HG02763 (cell line): ENCODE measurements around the gene FBXO9.
"Not testable (repeated sequence)": the region's sequence is repeated elsewhere in the genome, so short reads cannot be mapped to it uniquely, and the experiment has no call there.

Experiments used
- ATAC-seq: cut with Tn5 transposase; IDR thresholded peaks from one replicate; pipeline ENCODE4 v1.9.1; 2021; ENCODE audit warnings: mild to moderate bottlenecking, moderate library complexity; ENCODE audit not compliant: unreplicated experiment

The FBXO9 gene

DNA sequence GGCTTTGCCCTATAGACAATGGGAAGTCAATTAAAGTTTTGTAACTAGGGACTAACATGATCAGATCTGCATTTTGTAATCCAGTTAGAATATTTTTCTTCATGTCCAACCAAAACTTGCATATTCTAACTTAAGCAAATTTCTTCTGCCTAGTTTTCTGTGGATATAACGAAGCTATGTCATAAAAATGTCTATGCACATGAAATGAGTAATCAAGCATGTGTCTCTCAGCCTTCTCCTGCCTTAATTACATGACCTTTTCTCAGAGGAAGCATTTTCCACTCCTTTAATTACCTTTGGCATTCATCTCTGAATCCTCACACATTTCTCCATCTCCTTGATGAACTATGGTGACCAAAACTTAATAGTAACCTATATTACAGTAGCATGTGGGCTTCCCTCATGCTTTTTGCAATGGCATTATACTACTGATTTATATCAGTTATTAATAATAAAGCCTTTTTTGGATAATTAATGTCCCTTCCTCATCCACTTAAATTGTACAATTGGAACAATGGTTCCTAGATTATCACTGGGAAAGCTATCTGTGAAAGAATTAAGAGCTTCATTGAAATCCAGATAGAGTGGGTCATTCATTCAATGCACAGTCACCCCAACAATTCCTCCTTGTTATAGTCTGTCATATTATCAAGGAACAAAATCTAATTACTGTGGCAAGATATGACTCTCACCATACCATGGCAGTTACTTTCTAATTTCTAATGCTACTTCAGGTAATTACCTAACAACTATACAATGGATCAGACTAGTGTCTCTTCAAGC is 19.1 kb upstream of the FBXO9 start:
- no peak for ATAC-seq

DNA sequence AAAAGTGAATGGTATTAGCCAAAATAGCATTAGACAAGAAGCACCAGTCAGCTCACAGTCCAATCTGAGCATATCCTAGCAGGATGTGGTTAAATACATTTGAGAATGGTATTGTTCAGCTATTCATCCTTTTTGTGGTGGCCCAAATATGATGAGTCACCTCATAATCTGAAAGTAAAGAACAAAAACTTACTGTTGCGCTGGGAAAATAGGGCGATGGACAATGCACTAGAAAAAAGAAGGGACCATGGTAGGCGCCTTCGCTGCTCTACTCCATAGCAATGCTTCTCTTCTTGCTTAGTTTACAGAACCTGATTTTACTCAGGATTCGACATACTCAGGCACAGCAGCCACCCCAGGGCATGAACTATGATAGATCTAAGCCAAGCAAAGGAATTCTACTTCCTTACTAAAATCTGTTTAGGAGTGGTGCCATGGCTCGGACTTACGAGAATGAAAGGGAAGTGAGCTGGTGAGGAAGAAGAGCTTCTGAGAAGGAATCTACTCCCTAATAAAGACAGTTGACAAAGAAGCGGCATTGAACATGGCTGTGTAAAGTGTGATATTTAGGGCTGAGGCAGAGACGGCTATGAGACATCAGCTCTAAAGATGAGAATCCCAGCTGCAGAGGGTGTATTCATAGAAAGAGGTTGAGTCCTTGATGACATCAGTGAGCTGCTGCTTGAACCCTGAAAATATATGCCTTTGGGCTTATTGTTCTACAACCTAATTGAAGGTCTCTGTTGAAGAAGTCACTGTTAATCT is 16.6 kb upstream of the FBXO9 start:
- peak; percentile 66 for ATAC-seq

GRCh38 chr6:53049415-53049814 is 15.8 kb upstream of the FBXO9 start:
- no peak for ATAC-seq

- not testable (repeated sequence) for ATAC-seq
These were observed 13.1 kb upstream of the FBXO9 start for GRCh38 chr6:53052152-53052551.

DNA sequence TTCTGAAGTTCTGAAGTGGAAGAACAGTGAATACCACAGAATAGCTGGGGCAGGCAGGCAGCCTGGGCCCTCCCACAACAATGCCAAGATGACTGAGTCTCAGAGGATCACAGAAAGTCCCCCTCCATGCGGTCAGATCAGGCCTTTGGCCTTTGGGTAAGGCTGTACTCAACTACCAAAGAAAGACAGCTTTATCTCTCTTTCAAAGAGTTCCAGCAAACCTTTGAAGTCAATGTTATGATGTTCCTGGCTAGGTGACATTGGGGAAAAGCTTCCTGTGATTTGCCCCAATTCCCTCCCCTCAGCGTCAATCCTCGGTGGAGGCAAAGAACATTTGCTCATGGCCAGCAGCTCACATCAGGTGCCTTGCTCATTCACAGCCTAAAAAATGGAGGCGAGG is 10.7 kb upstream of the FBXO9 start:
- no peak for ATAC-seq

DNA sequence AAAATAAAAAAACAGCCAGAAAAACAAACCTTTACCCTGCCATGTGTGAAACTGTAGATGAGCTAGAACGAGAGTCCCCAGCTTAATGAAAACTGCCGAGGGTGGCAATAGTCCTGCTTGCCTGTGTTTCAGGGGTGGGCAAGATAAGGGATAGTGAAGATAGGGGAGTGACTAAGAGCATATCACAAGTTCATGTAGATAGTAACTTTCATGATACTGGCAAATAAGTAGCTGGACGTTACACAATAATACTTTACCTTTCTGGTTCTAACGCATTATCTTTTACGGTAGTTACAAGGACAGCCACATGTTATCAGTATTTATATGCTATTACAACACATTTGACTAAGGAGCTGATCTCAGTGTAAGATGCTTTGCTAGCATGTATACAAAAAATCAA is 9.3 kb upstream of the FBXO9 start:
- ATAC-seq = no peak

DNA sequence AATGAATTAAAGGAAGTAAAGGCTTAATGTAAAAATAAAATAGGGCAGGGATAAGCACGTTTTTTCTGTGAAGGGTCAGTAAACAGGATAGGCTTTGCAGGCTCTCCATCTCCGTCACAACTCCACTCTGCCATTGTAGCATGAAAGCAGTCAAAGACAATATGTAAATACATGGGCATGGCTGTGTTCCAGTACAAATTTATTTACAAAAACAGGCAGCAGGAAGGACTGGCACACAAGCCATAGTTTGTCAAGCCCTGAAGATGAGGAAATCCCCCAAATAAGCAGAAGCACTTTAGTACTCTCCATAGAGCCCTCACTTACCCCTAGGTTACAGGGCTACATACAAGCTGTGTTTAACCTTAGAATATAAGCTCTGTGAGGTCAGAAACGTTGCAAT is 8.9 kb upstream of the FBXO9 start:
- ATAC-seq = no peak

- ATAC-seq = no peak
These were observed 6.6 kb upstream of the FBXO9 start for GRCh38 chr6:53058388-53059195.

- ATAC-seq = no peak
These were observed 5.3 kb upstream of the FBXO9 start for GRCh38 chr6:53059648-53060589.

DNA sequence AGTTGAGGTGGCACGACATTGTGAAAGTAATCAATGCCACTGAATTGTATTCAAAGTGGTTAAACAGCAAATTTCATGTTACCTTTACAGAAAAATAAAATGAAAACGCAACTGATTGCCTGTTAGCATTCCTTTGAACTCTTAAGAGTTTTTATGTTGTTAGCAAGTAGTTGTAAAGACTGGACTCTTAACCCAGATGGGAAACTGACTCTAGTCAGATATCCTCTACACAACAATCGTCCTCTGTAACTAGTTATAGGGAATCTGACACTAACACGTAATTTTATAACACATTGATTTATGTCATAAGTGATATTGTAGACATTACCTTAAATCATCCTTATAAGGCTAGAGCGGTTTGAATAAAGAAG is 3.0 kb upstream of the FBXO9 start:
- ATAC-seq = no peak

- not testable (repeated sequence) for ATAC-seq
These were observed 949 bp upstream of the FBXO9 start for GRCh38 chr6:53064255-53064654.

DNA sequence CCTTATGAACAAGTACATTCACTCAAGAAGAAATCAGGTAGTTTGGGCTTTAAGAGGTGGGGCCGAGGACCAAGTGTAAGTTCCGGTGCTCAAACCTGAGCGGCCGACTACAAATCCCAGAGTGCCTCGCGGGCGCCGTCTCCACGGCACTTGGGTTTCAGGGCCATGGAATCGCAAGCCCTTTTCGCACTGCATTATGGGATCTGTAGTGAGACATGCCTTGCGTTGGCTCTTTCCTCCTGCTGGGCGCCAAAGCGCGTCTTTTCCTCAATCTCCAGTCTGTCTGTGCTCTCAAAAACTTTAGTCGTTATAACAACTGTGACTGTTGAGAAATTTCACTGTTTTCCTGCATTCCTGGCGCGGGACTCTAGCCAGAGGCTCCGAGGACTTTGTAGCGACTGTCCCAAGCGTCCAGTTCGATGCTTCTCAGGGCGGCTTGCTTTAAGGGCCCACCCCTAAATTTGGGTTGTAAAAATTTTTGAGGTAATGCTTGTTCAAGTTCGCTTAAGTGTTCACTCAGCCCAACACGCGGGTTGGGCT is 408 bp upstream of the FBXO9 start:
- peak; percentile 78 for ATAC-seq

DNA sequence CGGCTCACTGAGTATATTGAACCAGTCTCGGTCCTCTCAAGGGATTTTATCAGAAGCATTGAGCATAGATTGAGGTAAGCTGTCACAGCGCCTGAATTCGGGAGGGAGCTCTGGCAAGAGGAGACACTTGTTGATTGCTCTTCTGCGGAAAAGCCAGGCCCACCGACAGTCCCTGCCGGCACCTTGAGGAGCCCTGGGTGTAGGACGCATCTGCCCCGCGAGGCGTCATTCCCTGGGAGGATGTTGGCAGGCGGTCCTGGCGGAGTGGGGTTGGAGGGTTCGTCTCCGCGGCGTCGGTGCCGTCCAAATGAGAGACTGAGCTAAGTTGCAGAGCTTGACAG is 843 bp downstream of the FBXO9 start:
- no peak for ATAC-seq

DNA sequence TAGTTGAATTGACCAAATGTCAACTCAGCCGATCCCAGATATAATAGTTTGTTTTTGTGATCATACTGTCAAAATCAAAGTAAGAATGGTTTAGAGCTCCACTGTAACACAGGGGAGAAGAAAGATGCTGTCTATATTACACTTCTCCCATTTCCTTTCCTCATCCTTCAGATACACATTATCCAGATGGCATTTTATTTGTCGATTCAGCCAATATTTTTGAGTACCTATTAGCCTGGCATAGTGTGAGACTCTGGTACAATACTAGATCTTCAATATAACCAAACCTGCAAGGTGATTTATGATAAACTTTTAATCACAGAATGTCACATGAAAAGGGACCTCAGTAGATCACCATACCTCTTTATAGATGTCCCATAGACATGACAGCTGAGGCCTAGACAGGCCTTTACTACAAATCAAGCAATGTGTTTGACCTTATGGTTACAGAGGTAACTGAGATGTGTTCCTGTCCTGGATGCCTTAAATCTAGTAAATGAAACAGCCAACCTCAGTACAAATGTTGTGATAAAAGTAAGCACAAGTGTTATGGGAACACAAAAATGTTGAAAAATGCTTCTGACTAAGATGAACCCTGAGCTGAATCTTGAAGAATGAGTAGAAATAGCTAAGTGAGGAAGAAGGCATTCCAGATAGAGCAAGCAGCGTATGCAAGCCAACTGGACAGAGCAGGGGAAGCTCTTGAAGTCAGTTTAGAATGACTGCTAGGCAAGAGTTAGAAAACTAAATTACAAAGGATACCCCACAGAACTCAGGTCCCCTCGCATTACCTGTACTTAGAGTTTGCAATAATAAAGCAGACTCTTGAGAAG is 1.9 kb downstream of the FBXO9 start:
- ATAC-seq = no peak

DNA sequence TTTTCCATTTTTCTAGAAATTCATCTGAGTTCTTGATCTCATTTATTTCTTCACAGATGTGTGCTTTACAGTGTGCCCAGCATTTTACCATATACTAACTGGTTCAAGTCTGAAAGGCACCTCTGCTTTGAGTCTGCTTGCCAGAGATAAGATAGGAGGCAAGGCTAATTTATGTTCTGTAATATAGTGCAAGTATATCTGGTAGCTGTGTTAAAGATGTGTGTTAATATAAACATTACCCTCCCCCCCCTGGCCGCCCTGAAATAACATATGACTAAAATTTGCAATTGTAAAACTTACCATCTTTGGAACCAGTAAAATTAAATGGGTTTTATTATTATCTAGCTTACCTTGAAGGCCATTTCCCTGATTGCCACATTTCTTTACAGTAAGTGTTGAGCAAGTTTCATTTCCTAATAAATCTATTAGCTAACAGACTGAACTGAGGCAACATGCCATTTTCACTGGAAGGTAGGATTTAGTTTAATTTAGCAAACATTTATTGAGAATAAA is 2.7 kb downstream of the FBXO9 start:
- no peak for ATAC-seq

DNA sequence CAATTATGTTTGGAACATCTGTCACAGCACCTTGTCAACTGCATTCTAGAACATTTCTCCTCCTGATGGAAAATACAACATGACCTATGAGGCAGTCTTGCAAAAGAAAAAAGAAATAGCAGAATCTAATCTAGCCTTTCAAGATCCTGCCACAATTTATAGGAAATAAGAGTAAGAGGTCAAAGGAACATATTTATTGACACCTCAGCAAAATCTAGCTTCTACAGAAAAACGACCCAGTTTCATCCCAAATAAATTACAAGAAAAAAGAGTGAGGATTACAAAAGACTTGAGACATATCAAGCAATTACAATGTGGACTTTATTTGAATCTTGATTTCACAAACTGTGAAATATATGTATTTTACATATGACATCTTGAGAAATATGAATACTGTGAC is 4.2 kb downstream of the FBXO9 start:
- ATAC-seq = no peak

- peak; percentile 63 for ATAC-seq
These were observed 5.6 kb downstream of the FBXO9 start for GRCh38 chr6:53070806-53071205.

- ATAC-seq = no peak
These were observed 9.1 kb downstream of the FBXO9 start for GRCh38 chr6:53074347-53074746.

DNA sequence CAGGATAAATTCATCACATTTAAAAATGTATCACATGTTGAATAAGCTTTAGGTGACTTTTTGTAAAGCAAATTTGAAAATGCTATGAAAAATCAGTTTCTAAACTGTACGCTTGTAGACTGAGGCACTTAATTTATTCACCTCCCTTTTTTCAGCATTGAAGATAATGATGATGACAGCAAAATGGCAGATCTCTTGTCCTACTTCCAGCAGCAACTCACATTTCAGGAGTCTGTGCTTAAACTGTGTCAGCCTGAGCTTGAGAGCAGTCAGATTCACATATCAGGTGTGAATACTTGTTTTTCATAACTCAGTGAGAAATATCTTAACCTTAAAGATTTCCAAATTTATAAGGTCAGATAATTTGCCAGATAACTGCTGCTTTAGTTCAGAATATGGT is 15.6 kb downstream of the FBXO9 start:
- ATAC-seq = no peak
